Stimulated activated CD4-positive, alpha-beta T cell treated with anti-CD3 and anti-CD28 coated beads, Interleukin-2, amount 100 ng/mL, for 4 hours (primary cell): ENCODE data around the gene TTLL12.
"Not testable (repeated sequence)": the region's sequence is repeated elsewhere in the genome, so short reads cannot be mapped to it uniquely, and the experiment has no call there.

Source experiments
- DNase-seq: peaks from one replicate; pipeline ENCODE4 v3.0.0-alpha.2; 2020; ENCODE audit warnings: low read depth

The TTLL12 gene

DNA sequence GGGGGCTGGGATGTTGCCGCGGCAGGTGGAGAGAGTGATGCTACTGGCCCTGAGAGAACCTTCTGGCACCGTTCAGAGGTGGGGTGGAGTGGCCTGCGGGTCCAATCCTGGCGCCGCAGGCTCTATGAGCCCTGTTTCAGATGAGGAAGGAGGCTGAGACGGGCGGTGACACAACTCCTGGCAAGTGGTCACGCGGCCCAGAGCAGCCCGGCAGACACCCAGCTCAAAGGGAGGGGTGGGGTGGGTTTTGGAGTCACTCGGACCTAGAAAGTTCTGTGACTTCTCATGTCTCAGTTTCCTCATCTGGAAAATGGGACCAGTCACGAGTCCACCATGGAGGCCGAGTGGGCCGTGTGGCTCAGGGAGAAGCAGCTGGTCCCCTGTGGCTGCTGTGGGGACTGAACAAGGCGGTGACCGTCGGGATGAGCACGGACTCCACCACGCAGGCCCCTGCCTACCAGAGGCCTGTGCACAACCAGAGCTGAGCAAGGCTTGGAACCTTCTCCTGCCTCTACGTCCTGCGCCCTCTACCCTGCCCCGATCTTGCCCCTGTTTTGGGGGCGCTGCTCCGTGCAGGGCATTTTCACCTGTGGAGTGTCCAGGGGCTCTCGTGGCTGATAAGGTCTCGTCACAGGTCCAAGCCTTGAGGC lies 31.9 kb downstream of the TTLL12 start:
- no peak for DNase-seq

DNA sequence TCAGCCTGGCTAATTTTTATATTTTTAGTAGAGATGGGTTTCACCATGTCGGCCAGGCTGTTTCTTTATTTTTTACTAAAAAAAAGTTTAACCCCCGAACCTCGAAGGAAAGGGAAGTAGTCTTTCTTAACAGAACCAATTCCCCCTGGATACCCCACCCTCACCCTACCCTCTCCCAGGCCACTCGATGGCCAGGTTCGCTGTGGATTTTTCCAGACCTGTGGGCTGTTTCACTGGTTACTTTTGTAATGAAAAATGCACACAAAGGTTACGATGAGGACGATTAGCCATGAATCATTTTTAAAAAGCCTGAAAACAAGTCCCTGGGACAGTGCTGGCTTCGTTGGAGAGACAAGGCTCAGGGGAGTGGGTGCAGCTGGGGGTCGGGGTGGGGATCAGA lies 33.0 kb downstream of the TTLL12 start:
- DNase-seq, result no peak

GRCh38 chr22:43152357-43153071 lies 34.4 kb downstream of the TTLL12 start:
- peak; percentile 36 for DNase-seq

DNA sequence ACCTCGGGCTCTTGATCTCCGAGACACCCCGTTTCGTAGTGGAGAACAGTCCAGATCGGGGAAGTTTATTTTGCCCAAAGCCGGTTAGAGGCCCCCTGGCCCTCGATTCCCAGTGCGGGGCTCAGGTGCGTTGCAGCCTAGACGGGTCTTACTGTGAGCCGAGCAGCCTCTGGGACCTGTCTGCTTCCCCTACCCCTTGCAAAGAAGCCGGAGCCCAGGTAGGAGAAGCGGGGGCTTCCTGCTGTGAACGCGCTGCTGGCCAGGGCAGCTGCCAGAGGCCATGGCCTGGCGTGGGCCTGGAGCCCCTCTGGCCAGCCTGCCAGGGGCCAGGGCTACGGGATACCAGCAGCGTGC lies 35.0 kb downstream of the TTLL12 start:
- no peak for DNase-seq

DNA sequence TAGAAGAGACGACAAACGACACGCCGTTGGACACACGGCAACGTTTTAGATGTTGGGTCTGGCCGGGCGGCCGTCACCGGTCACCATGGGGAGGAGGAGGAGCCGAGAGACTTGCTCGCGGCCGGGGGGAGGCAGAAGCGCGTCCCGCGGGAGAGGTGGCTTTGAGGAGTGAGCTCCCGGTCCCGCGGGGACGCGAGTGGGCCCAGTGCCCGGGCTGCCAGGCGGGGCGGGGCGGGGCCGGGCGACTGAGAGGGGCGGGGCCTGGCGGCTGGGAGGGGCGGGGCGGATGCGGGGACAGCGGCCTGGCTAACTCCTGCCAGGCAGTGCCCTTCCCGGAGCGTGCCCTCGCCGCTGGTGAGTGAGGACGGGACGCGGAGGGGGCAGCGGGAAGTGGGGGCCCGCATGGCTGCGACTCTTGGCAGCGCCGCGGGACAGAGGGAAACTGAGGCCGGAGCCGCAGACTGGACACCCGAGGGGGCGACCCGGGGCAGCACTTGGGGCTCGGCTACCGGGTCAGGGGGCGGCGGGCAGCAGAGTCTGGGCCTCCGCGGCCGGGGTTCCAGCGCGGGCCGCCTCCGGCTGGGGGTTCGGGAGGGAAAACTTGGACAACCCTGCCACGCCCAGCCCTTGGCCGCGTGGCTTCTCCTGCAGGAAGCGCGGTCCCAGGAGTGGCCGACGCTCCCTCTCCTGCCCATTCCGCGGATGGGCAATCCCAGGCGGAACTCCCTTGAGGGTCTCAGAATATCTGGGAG lies 35.5 kb downstream of the TTLL12 start, which contains the start of gene TSPO:
Gene TSPO, plus strand, starts transcription at position 309 of the 752 bp plus-strand sequence. CDS start 7,680 bp downstream, outside the sequence.
- DNase-seq, result peak; percentile 37

DNA sequence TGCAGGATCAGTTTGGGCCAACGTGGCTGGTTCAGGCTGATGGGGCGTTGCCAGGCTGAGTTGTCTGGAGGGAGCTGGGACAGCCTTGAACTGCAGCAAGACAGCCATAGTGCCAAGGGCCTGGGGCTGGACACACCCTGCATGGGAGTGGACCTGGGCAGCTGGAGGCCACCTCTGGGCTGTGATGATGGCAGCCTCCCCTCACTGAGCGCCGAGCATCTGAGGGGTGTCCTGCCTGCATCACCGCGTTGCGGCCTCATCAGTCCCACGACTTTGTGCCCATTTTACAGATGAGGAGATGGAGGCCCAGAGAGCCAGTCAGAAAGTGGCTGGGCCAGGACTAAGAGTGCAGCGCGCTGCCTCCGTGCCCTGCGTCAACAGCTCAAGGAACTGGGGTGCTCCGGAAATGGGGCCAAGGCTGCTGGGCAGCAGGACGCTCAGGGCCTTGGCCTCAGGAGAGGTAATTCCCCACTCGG lies 36.2 kb downstream of the TTLL12 start:
- DNase-seq, result no peak

GRCh38 chr22:43148581-43148980 lies 38.4 kb downstream of the TTLL12 start:
- DNase-seq, result no peak

DNA sequence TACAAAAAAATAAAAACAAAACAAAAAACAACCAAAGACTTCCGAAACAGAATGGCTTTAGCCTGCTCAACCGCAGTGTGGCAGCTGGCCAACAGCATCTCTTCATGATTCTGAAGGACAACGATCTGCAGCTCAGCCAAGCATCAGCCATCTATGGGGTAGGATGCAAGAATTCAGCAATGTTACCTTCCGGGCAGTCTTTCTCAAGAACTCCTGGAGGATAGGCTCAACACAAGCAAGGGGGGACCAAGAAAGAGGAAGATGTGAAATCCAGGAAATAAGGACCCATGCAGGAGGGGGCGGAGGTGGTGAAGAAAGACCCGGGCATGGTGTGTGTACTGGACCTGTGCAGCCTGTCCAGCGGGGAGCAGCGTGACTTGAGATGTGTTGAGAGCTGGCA lies 39.1 kb downstream of the TTLL12 start:
- no peak for DNase-seq

DNA sequence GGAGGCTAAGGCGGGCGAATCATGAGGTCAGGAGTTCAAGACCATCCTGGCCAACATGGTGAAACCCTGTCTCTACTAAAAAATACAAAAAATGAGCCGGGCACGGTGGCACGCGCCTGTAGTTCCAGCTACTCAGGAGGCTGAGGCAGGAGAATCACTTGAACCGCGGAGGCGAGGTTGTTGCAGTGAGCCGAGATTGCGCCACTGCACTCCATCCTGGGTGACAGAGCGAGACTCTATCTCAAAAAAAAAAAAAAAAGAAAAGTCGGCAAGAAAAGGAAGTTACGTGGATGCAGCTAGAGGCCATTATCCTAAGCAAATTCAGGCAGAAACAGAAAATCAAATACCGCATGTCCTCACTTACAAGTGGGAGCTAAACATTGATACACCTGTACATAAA lies 40.6 kb downstream of the TTLL12 start:
- DNase-seq, result not testable (repeated sequence)

DNA sequence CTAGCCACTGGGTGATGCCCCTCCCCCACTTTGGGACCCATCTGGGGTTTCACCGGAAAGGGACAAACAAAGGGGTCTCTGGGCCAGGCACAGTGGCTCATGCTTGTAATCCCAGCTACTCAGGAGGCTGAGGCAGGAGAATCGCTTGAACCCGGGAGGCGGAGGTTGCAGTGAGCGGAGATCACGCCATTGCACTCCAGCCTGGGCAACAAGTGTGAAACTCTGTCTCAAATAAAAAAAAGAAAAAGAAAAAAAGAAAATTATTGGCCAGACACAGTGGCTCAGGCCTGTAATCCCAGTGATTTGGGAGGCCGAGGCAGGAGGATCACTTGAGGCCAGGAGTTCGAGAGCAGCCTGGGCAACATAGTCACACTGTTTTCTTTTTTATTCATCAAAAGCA lies 41.6 kb downstream of the TTLL12 start:
- DNase-seq, result not testable (repeated sequence)

DNA sequence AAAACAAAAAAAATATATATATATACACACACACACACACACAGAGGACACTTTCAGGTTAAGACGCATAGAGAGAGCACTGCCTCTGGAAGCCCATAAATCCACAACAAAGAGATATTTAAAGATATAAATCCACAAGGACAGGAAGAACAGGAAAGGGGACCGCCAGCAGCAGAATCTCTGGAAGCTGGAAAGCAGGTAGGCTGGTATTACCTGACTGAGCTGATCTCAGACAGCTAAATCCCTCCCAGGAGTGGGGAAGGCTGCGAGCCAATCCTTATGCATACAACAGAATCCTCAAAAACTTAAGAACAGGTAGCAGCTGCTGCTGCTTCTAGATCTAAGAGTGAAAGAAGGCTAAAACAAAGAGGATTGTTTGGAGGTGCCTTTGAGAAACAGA lies 42.0 kb downstream of the TTLL12 start:
- no peak for DNase-seq

DNA sequence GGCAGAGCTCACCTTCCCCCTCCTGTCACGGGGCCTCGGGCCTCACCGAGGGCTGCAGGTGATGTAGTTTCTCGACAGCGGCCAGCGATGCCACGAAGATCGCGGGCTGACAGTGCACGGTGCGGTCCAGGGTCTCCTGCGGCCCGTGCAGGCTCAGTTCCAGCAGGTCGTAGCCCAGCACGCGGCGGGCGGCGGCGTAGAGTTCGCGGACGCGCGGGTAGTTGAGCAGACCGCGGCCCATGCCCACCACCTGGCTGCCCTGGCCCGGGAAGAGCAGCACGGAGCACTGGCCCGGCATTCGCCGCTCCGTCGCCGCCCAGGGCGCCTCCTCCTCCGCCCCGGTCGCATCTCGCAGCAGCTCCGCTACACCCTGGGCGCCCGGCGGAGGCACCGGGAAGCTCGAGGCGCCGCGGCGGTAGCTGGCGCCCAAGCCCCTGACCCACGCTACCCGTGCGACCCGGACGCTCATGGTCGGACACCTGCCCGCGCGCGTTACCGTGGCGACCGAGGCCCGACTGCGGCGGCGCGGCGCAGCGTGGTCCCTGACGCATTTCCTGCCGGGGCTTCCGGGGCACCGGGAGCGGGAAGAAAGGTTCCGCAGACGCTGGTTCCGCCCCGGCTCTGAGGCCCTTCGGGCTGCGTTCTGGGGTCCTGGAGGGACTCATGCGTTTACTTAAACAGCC lies 43.9 kb downstream of the TTLL12 start, which contains the start of gene MCAT:
Gene MCAT, minus strand, starts transcription at position 519 of the 683 bp plus-strand sequence. Its CDS starts 50 bp downstream, at position 469.
- DNase-seq, result peak; percentile 70

GRCh38 chr22:43136801-43137200 lies 50.1 kb downstream of the TTLL12 start:
- DNase-seq, result no peak

DNA sequence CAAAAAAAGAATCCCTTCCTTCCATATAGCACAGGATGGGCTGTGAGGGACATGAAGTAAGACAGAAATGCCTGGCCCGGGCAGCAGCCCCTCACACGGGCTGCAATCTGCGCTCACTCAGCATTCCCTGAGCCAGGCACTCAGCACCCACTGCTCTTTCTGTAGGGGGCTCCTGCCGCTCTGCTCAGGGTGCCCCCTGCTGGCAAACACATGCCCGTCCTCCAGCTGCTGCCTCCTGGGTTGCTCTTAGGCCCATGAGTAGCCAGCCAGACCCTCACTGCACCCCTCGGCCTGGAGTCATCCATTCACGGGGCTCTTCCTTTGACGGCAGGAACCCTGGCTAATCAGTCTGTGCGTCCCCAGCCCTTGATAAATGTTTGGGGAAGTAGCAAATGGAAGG lies 50.7 kb downstream of the TTLL12 start:
- peak; percentile 18 for DNase-seq

GRCh38 chr22:43135565-43135964 lies 51.4 kb downstream of the TTLL12 start:
- no peak for DNase-seq

DNA sequence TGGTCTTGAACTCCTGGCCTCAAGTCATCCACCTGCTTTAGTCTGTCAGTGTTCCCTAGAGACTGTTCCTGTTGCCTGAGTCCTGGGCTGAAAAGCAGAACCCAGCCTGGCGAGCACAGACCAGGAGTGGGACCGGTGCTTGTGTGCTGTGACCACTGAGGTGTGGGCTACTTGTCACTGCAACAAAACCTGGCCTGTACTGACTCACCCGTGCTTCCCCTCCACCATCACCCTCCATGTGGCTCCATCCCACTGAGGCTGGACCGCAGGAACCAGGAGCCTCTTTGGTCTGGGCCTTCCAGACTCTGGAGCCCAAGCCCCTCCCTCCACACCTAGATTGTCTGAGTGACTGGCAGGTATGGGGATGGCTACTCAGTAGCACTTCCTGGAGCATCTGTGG lies 52.4 kb downstream of the TTLL12 start:
- no peak for DNase-seq

DNA sequence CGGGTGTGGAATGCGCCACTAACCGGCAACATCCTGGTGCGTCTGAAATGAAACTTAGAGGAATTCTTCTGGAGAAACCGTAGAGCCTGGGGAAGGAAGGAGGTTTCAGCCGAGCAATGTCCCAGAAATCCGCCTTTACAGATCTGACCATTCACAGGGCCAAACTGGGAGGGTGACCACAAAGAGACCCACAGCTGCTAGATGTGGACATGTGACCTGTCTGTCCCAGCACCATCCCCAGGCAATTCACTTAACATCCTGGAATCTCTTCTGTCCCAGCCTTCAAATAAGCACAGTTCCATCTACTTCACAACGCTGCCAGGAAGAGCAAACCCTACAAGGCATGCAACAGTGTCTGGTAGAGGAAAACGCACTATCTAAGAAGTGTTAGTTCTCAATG lies 53.5 kb downstream of the TTLL12 start:
- DNase-seq, result no peak

DNA sequence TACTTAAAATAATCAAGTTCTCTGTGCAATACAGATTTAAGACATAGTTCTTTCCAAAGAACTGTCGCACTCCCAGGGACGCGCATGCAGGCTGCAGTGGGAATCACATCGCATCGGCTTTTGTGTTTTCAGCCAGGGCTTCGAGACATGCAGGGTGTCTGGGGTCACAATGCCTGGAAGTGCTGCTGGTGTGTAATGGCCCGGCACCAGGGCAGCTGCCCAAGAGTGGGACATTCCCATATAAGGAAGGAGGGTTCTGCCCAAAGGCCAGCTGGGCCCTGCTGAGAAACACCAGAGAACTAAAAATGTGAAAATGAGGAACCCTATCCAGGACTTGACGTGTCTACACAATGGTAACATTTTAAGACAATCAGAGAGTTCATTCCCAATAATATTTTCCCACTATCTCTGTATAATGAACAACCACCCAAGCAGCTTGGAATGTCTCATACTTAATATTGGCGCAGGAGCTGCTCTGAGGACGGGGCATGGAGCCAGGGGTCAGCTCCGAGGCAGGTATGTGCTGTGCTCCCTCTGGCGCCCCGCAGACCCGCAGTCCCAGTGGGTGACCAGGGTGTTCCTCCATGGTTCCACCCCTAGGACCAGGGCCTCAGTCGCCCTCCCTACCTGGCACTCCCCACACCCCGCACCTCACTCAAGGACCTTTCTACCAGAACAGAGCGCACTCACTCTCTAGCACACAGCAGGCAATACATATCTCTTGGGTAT lies 55.0 kb downstream of the TTLL12 start:
- DNase-seq, result no peak

- no peak for DNase-seq
Measured at GRCh38 chr22:43129426-43130425, 57.2 kb downstream of the TTLL12 start.

DNA sequence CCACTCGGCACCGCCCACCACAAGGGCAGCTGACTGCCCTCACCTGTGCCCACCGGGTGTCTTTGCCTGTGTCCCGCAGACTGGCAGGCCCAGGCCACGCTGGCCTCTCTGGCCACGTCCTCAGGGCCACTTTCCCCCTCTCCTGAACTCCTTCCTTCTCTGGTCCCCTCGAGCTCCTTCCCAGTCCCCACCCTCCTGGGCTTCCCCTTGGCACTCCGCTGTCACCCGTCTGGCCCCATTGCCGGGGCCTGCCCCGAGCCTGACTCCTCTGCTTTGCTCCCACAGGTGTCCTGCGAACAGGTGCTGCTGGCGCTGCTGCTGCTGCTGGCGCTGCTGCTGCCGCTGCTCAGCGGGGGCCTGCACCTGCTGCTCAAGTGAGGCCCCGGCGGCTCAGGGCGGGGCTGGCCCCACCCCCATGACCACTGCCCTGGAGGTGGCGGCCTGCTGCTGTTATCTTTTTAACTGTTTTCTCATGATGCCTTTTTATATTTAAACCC lies 58.0 kb downstream of the TTLL12 start:
- no peak for DNase-seq
